Neural cell (in vitro differentiated cells): Measurements from ENCODE around the gene CLIC4. TPM values are rescaled to one million over a fixed set of nuclear protein-coding genes. Genes with fewer than 3 reads are reported as not detected.

Experiments used
- H2AFZ ChIP-seq: fragments of 200-600, 300-800 bp; sonication (generic), shearing (Covaris generic); 2 replicates; pipeline ENCODE4 v1.6.0; 2014; ENCODE audit warnings: low read depth, mild to moderate bottlenecking, antibody characterized with exemption, low read length, moderate library complexity
- H3F3A ChIP-seq: fragments of 200-600 bp; shearing (Covaris generic); 2 replicates; pipeline ENCODE4 v1.6.1; 2016; ENCODE audit warnings: mild to moderate bottlenecking, moderate library complexity, mixed read lengths, antibody characterized with exemption, low read length; ENCODE audit not compliant: insufficient read depth, poor library complexity, severe bottlenecking
- H3K27ac ChIP-seq: fragments of 200-600, 300-800 bp; sonication (generic), shearing (Covaris generic); 2 replicates; pipeline ENCODE4 v1.5.1; 2014; ENCODE audit warnings: mild to moderate bottlenecking, low read length, moderate library complexity
- H3K27me3 ChIP-seq: fragments of 300-800, 200-600 bp; sonication (generic), shearing (Covaris generic); 2 replicates; pipeline ENCODE4 v1.6.0; 2014; ENCODE audit warnings: mild to moderate bottlenecking, low read depth, low read length, moderate library complexity; ENCODE audit not compliant: insufficient read depth
- H3K36me3 ChIP-seq: fragments of 300-800, 200-600 bp; sonication (generic), shearing (Covaris generic); 2 replicates; pipeline ENCODE4 v1.5.1; 2014; ENCODE audit warnings: mild to moderate bottlenecking, antibody characterized with exemption, low read length, moderate library complexity; ENCODE audit not compliant: insufficient read depth
- H3K4me2 ChIP-seq: fragments of 300-800, 200-600 bp; sonication (generic), shearing (Covaris generic); 2 replicates; pipeline ENCODE4 v1.6.0; 2014; ENCODE audit warnings: mild to moderate bottlenecking, low read length
- H3K4me3 ChIP-seq: fragments of 300-800, 200-600 bp; sonication (generic), shearing (Covaris generic); 2 replicates; pipeline ENCODE4 v1.5.1; 2014; ENCODE audit warnings: mild to moderate bottlenecking, low read length, moderate library complexity
- H3K79me2 ChIP-seq: fragments of 200-600 bp; shearing (Covaris generic); replicated peaks from 2 replicates; pipeline ENCODE4 v1.6.0; 2014; ENCODE audit warnings: mild to moderate bottlenecking, low read length, moderate library complexity; ENCODE audit not compliant: insufficient read depth
- H3K9ac ChIP-seq: fragments of 300-800, 200-600 bp; sonication (generic), shearing (Covaris generic); 2 replicates; pipeline ENCODE4 v1.6.1; 2016; ENCODE audit warnings: mild to moderate bottlenecking, low read length, mixed read lengths
- H3K9me2 ChIP-seq: fragments of 200-600 bp; shearing (Covaris generic); 2 replicates; pipeline ENCODE4 v1.6.1; 2016; ENCODE audit warnings: mild to moderate bottlenecking, low read length, mixed read lengths; ENCODE audit not compliant: insufficient read depth
- H3K9me3 ChIP-seq: fragments of 200-600, 300-800 bp; sonication (generic), shearing (Covaris generic); 2 replicates; pipeline ENCODE4 v1.6.1; 2016; ENCODE audit warnings: mild to moderate bottlenecking, mixed run types, low read length, moderate library complexity, mixed read lengths
- H4K20me1 ChIP-seq: fragments of 200-600 bp; shearing (Covaris generic); 2 replicates; pipeline ENCODE4 v1.6.1; 2016; ENCODE audit warnings: mild to moderate bottlenecking, mixed run types; ENCODE audit not compliant: insufficient read depth
- CTCF ChIP-seq: fragments of 450-650 bp; IDR thresholded peaks from 2 replicates; pipeline ENCODE4 v1.5.1; 2014; ENCODE audit warnings: antibody characterized with exemption, mild to moderate bottlenecking, moderate library complexity; ENCODE audit not compliant: poor library complexity, severe bottlenecking
- EP300 ChIP-seq: fragments of 450-650 bp; conservative IDR thresholded peaks from 2 replicates; pipeline ENCODE4 v1.6.1; 2014; ENCODE audit warnings: antibody characterized with exemption, mild to moderate bottlenecking, moderate library complexity; ENCODE audit not compliant: poor library complexity, severe bottlenecking
- EZH2 ChIP-seq: fragments of 200-600, 300-800 bp; shearing (Covaris generic), sonication (generic); IDR thresholded peaks from 2 replicates; pipeline ENCODE4 v1.6.1; 2014; ENCODE audit warnings: antibody characterized with exemption, low read length, borderline replicate concordance, mild to moderate bottlenecking; ENCODE audit not compliant: insufficient read depth, poor library complexity, severe bottlenecking
- MXI1 ChIP-seq: fragments of 450-650 bp; conservative IDR thresholded peaks from 2 replicates; pipeline ENCODE4 v1.6.1; 2014; ENCODE audit warnings: antibody characterized with exemption, mild to moderate bottlenecking; ENCODE audit not compliant: poor library complexity, severe bottlenecking
- POLR2AphosphoS5 ChIP-seq: IDR thresholded peaks from 2 replicates; pipeline ENCODE4 v1.6.1; 2012
- RAD21 ChIP-seq: fragments of 450-650 bp; conservative IDR thresholded peaks from 2 replicates; pipeline ENCODE4 v1.6.1; 2014; ENCODE audit warnings: antibody characterized with exemption, mild to moderate bottlenecking, moderate library complexity
- REST ChIP-seq: IDR thresholded peaks from 2 replicates; pipeline ENCODE4 v1.6.1; 2012; ENCODE audit warnings: borderline replicate concordance
- SMC3 ChIP-seq: fragments of 450-650 bp; conservative IDR thresholded peaks from 2 replicates; pipeline ENCODE4 v1.6.1; 2014; ENCODE audit warnings: antibody characterized with exemption, mild to moderate bottlenecking, moderate library complexity; ENCODE audit not compliant: poor library complexity
- TAF1 ChIP-seq: IDR thresholded peaks from 2 replicates; pipeline ENCODE4 v1.6.1; 2012; ENCODE audit warnings: low read depth
- polyA plus RNA-seq: library from polyadenylated mRNA; depleted of rRNA; stranded (reverse); fragments of >200 nt; gene quantifications from 2 replicates; pipeline ENCODE4 v1.2.3, GENCODE V29; 2014

The CLIC4 gene
- polyA plus RNA-seq, 1 donor from 2014 or later, result 133 TPM

- H4K20me1 ChIP-seq, result no peaks in the 10 kb centered on the region
- H3K79me2 ChIP-seq, result no peaks in the 10 kb centered on the region
- H3K27me3 ChIP-seq, result no peaks in the 10 kb centered on the region
- H3F3A ChIP-seq, result no peaks in the 10 kb centered on the region
- no peaks in the 10 kb centered on the region for H3K9me3 ChIP-seq
- H3K36me3 ChIP-seq, result no peaks in the 10 kb centered on the region
- H3K9ac ChIP-seq, result no peak overlapping the region
- H3K27ac ChIP-seq, result no peak overlapping the region
- H3K9me2 ChIP-seq, result no peaks in the 10 kb centered on the region
- no peak overlapping the region for H3K4me2 ChIP-seq
- TF ChIP-seq CTCF (no peak), EZH2 (no peak), REST (no peak), TAF1 (no peak), EP300 (no peak), RAD21 (no peak), MXI1 (no peak), POLR2AphosphoS5 (no peak), SMC3 (no peak)
- no peak overlapping the region for H2AFZ ChIP-seq
- H3K4me3 ChIP-seq, result no peak overlapping the region
Measured at GRCh38 chr1:24865168-24865567, 119.9 kb downstream of the CLIC4 start.

GRCh38 chr1:24865587-24865986, 120.3 kb downstream of the CLIC4 start:
- TF ChIP-seq EP300 (no peak), POLR2AphosphoS5 (no peak), REST (no peak), RAD21 (no peak), TAF1 (no peak), SMC3 (no peak), CTCF (no peak), MXI1 (no peak), EZH2 (no peak)
- Histone ChIP-seq H3K27me3 (no peaks in the 10 kb centered on the region), H3K36me3 (no peaks in the 10 kb centered on the region), H2AFZ (no peak overlapping the region), H3K79me2 (no peaks in the 10 kb centered on the region), H3K27ac (no peak overlapping the region), H3K9ac (no peak overlapping the region), H3F3A (no peaks in the 10 kb centered on the region), H3K4me3 (no peak overlapping the region), H3K4me2 (no peak overlapping the region), H4K20me1 (no peaks in the 10 kb centered on the region), H3K9me2 (no peaks in the 10 kb centered on the region), H3K9me3 (no peaks in the 10 kb centered on the region)
